ENCODE data around the gene PDZRN3. TPM values are rescaled to one million over a fixed set of nuclear protein-coding genes. Genes with fewer than 3 reads are reported as not detected.

PDZRN3 gene
- total RNA-seq, 1 experiment from 2014 or later, result not detected

DNA sequence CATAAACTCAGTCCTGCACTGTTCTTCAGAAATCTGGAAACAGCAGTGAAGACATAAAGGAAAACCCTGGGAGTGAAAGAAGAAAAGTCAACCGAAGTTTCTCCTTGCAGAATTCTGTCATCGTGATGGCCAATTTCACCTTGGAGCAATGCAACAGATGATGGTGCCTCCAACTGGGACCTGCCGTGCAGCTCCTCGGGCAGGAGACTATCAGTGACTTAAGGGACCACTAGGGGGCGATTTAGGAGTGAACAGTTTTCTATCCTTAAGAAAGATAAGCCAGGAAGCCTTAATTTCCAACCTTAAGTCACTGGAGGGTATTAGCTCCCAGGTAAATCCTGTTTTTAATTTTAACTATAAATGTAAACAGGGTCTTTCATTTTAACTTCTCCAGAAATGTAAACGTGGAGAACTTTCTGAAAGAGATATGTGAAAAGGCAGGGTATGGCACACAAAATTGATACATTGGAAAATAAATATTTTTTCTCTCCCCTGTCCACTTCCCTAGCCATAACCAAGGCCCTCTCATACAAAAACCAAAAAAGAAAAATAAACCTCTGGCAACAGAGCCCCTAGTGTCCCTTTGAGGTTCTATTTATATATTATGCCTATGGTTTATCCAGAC is 116.3 kb downstream of the PDZRN3 start:
- H3K4me3 ChIP-seq, result no peak overlapping the region
- H3K4me2 ChIP-seq, result no peak overlapping the region
- no peaks in the 10 kb centered on the region for H4K20me1 ChIP-seq (ENCODE audit: insufficient read depth)
- H3K36me3 ChIP-seq (ENCODE audit: low read depth), result no peaks in the 10 kb centered on the region
- no peak overlapping the region for H3K27ac ChIP-seq
- no peak overlapping the region for H2AFZ ChIP-seq
- intact Hi-C loops (cut with micrococcal nuclease; ENCODE audit: unreplicated experiment), result loop anchor here (5.0 kb wide), 1 partner anchor 1664 kb away; no protein-coding TSS in a partner anchor
- TF ChIP-seq CTCF (conservative IDR thresholded peaks at IDR 0.05) (peak; percentile 71), EZH2 (IDR thresholded peaks at IDR 0.05; ENCODE audit: low read depth) (no peak)
- DNase-seq, result peak in 1 of 2 experiments; percentile 16
- no peaks in the 10 kb centered on the region for H3K9me2 ChIP-seq (ENCODE audit: insufficient read depth)
- H3F3A ChIP-seq (ENCODE audit: insufficient read depth, low read depth), result no peaks in the 10 kb centered on the region
- no peaks in the 10 kb centered on the region for H3K9me3 ChIP-seq (ENCODE audit: insufficient read depth, low read depth)
- no peaks in the 10 kb centered on the region for H3K4me1 ChIP-seq (replicated peaks; ENCODE audit: insufficient read depth)
- peaks cover 20% of the 10 kb centered on the region for H3K27me3 ChIP-seq (ENCODE audit: insufficient read depth, low read depth)
- CTCF ChIA-PET, result no interaction called here
- POLR2A ChIA-PET (ENCODE audit: unreplicated experiment), result no interaction called here
- H3K79me2 ChIP-seq (ENCODE audit: low read depth), result no peaks in the 10 kb centered on the region
- BruUV-seq (replicated peaks), result no TSS peak

DNA sequence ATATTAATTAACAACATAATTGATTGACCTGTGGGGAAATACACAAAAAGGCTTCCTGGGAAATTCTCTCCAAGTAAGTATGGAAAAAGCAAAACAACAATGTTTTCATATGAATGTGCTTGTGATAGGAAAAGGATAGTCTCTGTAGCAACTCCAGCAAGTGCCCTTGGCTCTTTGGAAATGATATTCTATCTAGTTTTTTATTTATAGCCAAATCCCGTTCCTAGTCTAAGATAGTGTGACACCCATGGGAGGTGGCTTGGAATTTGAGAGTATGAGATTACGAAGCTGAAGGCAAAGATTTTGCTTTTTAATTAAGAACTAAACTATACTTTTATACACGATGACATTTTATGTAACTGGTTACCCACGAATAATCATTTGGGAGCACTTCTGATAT is 119.9 kb downstream of the PDZRN3 start:
- Histone ChIP-seq H3K27ac (no peak overlapping the region), H3K4me1 (replicated peaks; ENCODE audit: insufficient read depth) (no peaks in the 10 kb centered on the region), H3K4me2 (no peak overlapping the region), H3F3A (ENCODE audit: insufficient read depth, low read depth) (no peaks in the 10 kb centered on the region), H3K4me3 (no peak overlapping the region), H2AFZ (no peak overlapping the region), H3K9me2 (ENCODE audit: insufficient read depth) (no peaks in the 10 kb centered on the region), H3K9me3 (ENCODE audit: insufficient read depth, low read depth) (no peaks in the 10 kb centered on the region), H3K27me3 (ENCODE audit: insufficient read depth, low read depth) (0 out of 2 replicates have a peak, but pooled peaks cover 6% of the 10 kb centered on the region), H3K79me2 (ENCODE audit: low read depth) (no peaks in the 10 kb centered on the region), H4K20me1 (ENCODE audit: insufficient read depth) (no peaks in the 10 kb centered on the region), H3K36me3 (ENCODE audit: low read depth) (no peaks in the 10 kb centered on the region)
- ChIA-PET POLR2A (ENCODE audit: unreplicated experiment) (no interaction called here), CTCF (no interaction called here)
- TF ChIP-seq CTCF (conservative IDR thresholded peaks at IDR 0.05) (no peak), EZH2 (IDR thresholded peaks at IDR 0.05; ENCODE audit: low read depth) (no peak)
- no peak for DNase-seq
- intact Hi-C loops (cut with micrococcal nuclease; ENCODE audit: unreplicated experiment), result loop anchor here (5.0 kb wide), 1 partner anchor 1667 kb away; no protein-coding TSS in a partner anchor
- BruUV-seq (replicated peaks), result no TSS peak

- TF ChIP-seq CTCF (conservative IDR thresholded peaks at IDR 0.05) (no peak), EZH2 (IDR thresholded peaks at IDR 0.05; ENCODE audit: low read depth) (no peak)
- no peak overlapping the region for H2AFZ ChIP-seq
- intact Hi-C loops (cut with micrococcal nuclease; ENCODE audit: unreplicated experiment), result no loop called here
Measured at GRCh38 chr3:73504239-73504638, 120.5 kb downstream of the PDZRN3 start.

More at GRCh38 chr3:73504239-73504638, 120.5 kb downstream of the PDZRN3 start:
- Histone ChIP-seq H3K4me2 (no peak overlapping the region), H3K9me3 (ENCODE audit: insufficient read depth, low read depth) (no peaks in the 10 kb centered on the region), H3K27me3 (ENCODE audit: insufficient read depth, low read depth) (0 out of 2 replicates have a peak, but pooled peaks cover 6% of the 10 kb centered on the region), H3K4me1 (replicated peaks; ENCODE audit: insufficient read depth) (no peaks in the 10 kb centered on the region), H3K27ac (no peak overlapping the region), H3K36me3 (ENCODE audit: low read depth) (no peaks in the 10 kb centered on the region), H3F3A (ENCODE audit: insufficient read depth, low read depth) (no peaks in the 10 kb centered on the region), H3K9me2 (ENCODE audit: insufficient read depth) (no peaks in the 10 kb centered on the region), H3K79me2 (ENCODE audit: low read depth) (no peaks in the 10 kb centered on the region), H3K4me3 (no peak overlapping the region), H4K20me1 (ENCODE audit: insufficient read depth) (no peaks in the 10 kb centered on the region)
- ChIA-PET POLR2A (ENCODE audit: unreplicated experiment) (no interaction called here), CTCF (no interaction called here)
- DNase-seq, result no peak
- no TSS peak for BruUV-seq (replicated peaks)

Measured in PC-9 (cell line).